Left lung (tissue), 10 donors: ENCODE data around the gene AFAP1L2. TPM values are rescaled to one million over a fixed set of nuclear protein-coding genes. Genes with fewer than 3 reads are reported as not detected.

Experiments
- ATAC-seq: fragments of 200-7000 bp; cut with Tn5 transposase; one replicate; pipeline ENCODE4 v1.9.1; 2020; ENCODE audit warnings: moderate library complexity
- DNase-seq, 4 donors: peaks; one replicate each; pipeline ENCODE4 v3.0.0-alpha.2; 2013 to 2020
- H3K27ac ChIP-seq, 2 donors: fragments of 200-600 bp; sonication (generic) in 1 of 2; one replicate each; pipeline versions ENCODE4 v1.5.0 to v1.8.0; 2020 to 2021
- H3K27me3 ChIP-seq, 2 donors: fragments of 200-600 bp; sonication (generic) in 1 of 2; one replicate each; pipeline versions ENCODE4 v1.5.0 to v1.8.0; 2020 to 2021
- H3K36me3 ChIP-seq, 2 donors: fragments of 200-600 bp; sonication (generic) in 1 of 2; one replicate each; pipeline versions ENCODE4 v1.5.0 to v1.8.0; 2020 to 2021
- H3K4me1 ChIP-seq, 2 donors: fragments of 200-600 bp; one replicate each; pipeline ENCODE4 v1.8.0; 2021
- H3K4me3 ChIP-seq, 2 donors: fragments of 200-600 bp; sonication (generic) in 1 of 2; one replicate each; pipeline versions ENCODE4 v1.5.0 to v1.8.0; 2020 to 2021; ENCODE audit warnings: mild to moderate bottlenecking in 1 of 2
- H3K9me3 ChIP-seq, 2 donors: fragments of 200-600 bp; sonication (generic) in 1 of 2; one replicate each; pipeline versions ENCODE4 v1.5.0 to v1.8.0; 2020 to 2021
- intact Hi-C, 2 donors: fragments of 100-400 bp; cut with DNase I; formaldehyde crosslinking; loops; one replicate each; pipeline versions ENCODE4 v1.11.2 to v1.14.2; 2022
- polyA plus RNA-seq, 6 donors: library from polyadenylated mRNA; unstranded; fragments of 120-200 nt; gene quantifications; one replicate each; pipeline ENCODE4 v1.2.1, GENCODE V29; 2013; ENCODE audit not compliant: insufficient read length in 6 of 6
- total RNA-seq, 2 donors: library from RNA; stranded (reverse); fragmentation: NEBNext Ultra II Directional; extraction: Animal tissue kit (Norgen Biotek cat#: 25700); gene quantifications; one replicate each; pipeline ENCODE4 v1.2.1, GENCODE V29; 2021
- TF ChIP-seq, protein P1 (sequence below), 2 donors: fragments of 200-600 bp; sonication (generic) in 1 of 2; IDR thresholded peaks; one replicate each; pipeline versions ENCODE4 v1.5.0 to v1.8.0; 2021; ENCODE audit warnings: antibody characterized with exemption in 2 of 2
- donor health status: DM: no; HTN: yes; CAD: no.
- donor health status: DM: no; HTN: no; CAD: no.

Gene AFAP1L2
- total and polyA plus RNA-seq, 8 donors = 6.4 to 43.3 (median 33.2) TPM

DNA sequence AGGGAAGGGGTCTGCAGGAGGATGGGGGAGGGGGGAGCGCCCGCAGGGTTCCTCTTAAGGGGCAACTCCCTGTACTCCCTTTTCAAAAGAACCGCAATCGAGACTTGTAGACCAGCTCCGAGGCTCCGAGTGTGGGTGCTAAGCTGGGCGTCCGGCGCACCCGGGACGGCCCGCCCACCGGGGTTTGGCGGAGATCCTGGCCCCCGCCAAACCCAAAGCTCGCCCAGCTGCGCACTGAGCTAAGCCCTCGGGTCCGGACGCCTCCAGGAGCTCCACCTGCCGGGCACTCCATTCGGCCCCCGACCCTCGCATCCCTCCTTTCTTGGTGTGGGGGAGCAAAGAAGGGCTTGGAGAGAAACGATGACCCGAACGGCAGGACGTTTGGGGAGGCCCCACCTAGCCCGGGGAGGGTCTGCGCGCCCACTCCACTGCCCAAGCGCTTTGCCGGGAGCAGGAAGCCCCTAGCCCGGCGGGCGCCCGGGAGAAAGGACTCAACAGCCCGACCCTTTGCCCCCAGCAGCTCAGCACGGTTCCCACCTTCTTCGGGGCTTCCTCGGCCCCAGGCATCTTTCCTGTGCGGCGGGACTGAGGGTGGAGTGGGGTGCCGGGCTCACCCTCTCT lies 651 bp downstream of the AFAP1L2 start:
- Histone ChIP-seq H3K36me3 (no peaks in the 10 kb centered on the region), H3K9me3 (no peaks in the 10 kb centered on the region), H3K27ac (no peak overlapping the region), H3K4me3 (peak overlapping the region; percentile 33 to 37), H3K27me3 (peaks cover 16 to 56% of the 10 kb centered on the region in 2 donors), H3K4me1 (peaks cover 5 to 11% of the 10 kb centered on the region in 2 donors)
- intact Hi-C loops = no loop called here
- peak in 1 of 4 donors; percentile 55 for DNase-seq
- ATAC-seq = peak; percentile 54
- TF ChIP-seq, protein P1, sequence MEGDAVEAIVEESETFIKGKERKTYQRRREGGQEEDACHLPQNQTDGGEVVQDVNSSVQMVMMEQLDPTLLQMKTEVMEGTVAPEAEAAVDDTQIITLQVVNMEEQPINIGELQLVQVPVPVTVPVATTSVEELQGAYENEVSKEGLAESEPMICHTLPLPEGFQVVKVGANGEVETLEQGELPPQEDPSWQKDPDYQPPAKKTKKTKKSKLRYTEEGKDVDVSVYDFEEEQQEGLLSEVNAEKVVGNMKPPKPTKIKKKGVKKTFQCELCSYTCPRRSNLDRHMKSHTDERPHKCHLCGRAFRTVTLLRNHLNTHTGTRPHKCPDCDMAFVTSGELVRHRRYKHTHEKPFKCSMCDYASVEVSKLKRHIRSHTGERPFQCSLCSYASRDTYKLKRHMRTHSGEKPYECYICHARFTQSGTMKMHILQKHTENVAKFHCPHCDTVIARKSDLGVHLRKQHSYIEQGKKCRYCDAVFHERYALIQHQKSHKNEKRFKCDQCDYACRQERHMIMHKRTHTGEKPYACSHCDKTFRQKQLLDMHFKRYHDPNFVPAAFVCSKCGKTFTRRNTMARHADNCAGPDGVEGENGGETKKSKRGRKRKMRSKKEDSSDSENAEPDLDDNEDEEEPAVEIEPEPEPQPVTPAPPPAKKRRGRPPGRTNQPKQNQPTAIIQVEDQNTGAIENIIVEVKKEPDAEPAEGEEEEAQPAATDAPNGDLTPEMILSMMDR (IDR thresholded peaks at IDR 0.05) = peak in 1 of 2 donors; percentile 11

DNA sequence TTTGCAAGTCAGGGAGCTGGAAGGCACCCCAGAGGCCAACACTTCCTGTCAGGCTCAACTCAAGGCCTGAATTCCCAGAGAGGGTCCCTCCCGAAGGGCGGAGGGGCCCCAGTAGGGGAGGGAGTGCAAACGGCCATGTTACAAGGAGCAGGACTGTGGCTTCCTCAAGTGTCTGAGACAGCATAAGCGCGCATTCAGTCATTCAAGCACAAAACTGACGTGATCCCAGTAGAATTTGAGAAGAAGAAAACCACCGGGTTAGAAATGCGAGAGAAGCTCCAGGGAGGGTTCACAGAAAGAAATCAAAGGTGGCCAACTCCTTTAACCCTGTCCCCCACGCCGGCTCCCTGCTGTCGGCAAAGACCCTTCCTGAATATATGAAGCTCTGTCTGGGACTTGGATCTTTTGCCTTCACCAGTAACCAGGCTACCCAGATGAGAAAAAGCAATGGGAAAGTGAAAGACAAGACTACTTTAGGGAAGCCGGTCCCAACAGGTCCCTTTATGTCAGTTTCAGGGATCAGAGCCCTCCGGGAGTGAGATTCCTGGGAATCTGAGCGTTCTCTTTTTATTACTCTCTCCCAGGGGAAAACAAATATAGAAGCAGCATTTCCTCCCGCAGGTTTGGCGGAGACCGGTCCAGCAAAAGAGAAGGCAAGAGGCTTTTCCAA lies 1.3 kb downstream of the AFAP1L2 start:
- TF ChIP-seq, protein P1 (IDR thresholded peaks at IDR 0.05) = no peak
- no peak for ATAC-seq
- peaks cover 16 to 56% of the 10 kb centered on the region in 2 donors for H3K27me3 ChIP-seq
- no peaks in the 10 kb centered on the region for H3K36me3 ChIP-seq
- no peaks in the 10 kb centered on the region for H3K9me3 ChIP-seq
- DNase-seq = no peak
- intact Hi-C loops = no loop called here
- peaks cover 5 to 11% of the 10 kb centered on the region in 2 donors for H3K4me1 ChIP-seq
- no peak overlapping the region for H3K27ac ChIP-seq
- peak overlapping the region; percentile 33 to 37 for H3K4me3 ChIP-seq

DNA sequence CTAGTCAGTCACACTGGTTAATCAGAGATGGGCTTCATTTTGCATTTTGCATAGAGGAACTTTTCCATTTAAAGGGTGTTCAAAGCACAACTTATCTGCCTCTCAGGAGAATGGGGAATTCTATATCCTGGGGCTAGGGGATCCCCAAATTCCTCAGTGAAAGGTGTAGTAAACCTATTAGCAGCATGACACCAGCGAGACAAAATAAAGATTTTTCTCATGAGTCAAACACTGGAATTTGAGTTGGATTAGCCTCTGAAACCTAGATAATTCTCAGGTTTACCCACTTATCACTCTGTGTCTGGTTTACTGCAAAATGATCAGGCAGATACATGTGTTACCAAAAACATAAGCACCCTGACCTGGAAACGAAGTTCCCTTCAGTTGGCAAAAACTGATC lies 2.1 kb downstream of the AFAP1L2 start:
- H3K27ac ChIP-seq = no peak overlapping the region
- intact Hi-C loops = no loop called here
- H3K27me3 ChIP-seq = peaks cover 16 to 56% of the 10 kb centered on the region in 2 donors
- TF ChIP-seq, protein P1 (IDR thresholded peaks at IDR 0.05) = no peak
- H3K9me3 ChIP-seq = no peaks in the 10 kb centered on the region
- H3K36me3 ChIP-seq = no peaks in the 10 kb centered on the region
- DNase-seq = no peak
- no peak overlapping the region for H3K4me3 ChIP-seq
- H3K4me1 ChIP-seq = peaks cover 11% of the 10 kb centered on the region in 2 donors
- no peak for ATAC-seq

DNA sequence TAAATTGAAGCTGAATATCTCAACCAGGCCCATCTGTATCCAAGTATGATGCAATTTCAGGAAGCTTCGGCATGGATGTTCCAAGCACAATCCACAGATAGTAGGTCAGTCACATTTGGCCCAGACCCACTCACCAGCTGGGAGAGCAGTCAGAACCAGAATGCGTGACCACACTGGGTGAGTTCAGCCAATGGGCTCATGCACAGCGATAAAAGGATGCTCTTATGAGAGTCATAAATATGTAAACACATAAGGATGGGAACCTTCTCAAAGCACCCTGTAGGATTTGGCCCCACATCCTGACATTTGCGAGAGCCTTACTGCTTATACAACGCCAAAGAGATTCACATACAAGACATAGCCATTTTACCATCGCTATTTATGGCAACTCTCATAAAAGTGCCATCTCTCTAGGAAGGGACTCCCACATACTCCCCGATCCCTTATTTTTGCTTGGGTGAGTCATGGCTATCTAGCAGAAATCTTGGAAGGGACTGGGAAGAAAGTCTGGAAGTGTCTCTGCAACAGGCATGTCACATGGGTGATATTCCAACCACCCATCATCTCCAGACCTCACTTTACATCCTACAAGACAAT lies 3.0 kb downstream of the AFAP1L2 start:
- Histone ChIP-seq H3K4me3 (no peak overlapping the region), H3K4me1 (peaks cover 11% of the 10 kb centered on the region in 2 donors), H3K9me3 (no peaks in the 10 kb centered on the region), H3K27me3 (peaks cover 16 to 56% of the 10 kb centered on the region in 2 donors), H3K36me3 (no peaks in the 10 kb centered on the region), H3K27ac (no peak overlapping the region)
- intact Hi-C loops = no loop called here
- DNase-seq (peak in 3 of 4 donors; percentile 40 to 91 (median 72)), ATAC-seq (peak; percentile 34)
- TF ChIP-seq, protein P1 (IDR thresholded peaks at IDR 0.05) = no peak

DNA sequence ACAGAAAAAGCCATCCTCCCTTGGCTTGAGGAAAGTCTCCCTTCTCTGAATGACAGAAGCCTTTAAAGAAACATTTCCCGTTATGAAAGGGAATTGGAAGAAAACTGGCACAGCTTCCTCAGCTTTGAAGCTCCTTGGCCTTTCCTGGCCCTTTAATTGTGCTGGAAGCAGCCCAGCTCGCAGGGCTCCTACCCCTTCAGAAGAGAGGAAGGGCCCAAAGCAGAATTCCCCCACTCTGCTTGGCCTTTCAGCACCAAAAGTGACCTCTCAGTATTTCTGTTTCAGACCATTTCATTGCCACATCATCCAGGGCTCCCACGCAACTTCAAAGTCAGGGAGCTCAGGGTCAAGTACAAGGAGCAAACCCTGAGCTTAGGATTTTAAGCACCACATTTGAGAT lies 4.2 kb downstream of the AFAP1L2 start:
- intact Hi-C loops = no loop called here

More for the DNA sequence above, 4.2 kb downstream of the AFAP1L2 start:
- Histone ChIP-seq H3K4me1 (peaks cover 11% of the 10 kb centered on the region in 2 donors), H3K27me3 (peaks cover 16 to 53% of the 10 kb centered on the region in 2 donors), H3K36me3 (no peaks in the 10 kb centered on the region), H3K27ac (no peak overlapping the region), H3K4me3 (no peak overlapping the region), H3K9me3 (no peaks in the 10 kb centered on the region)
- peak in 1 of 4 donors; percentile 76 for DNase-seq
- TF ChIP-seq, protein P1 (IDR thresholded peaks at IDR 0.05) = no peak
- no peak for ATAC-seq
